Stimulated activated CD4-positive, alpha-beta T cell treated with anti-CD3 and anti-CD28 coated beads, Interleukin-2, amount 100 ng/mL, for 4 hours (primary cell): ENCODE results near the gene MRPL12.
"Not testable (repeated sequence)": the region's sequence is repeated elsewhere in the genome, so short reads cannot be mapped to it uniquely, and the experiment has no call there.

Experiments
- DNase-seq: peaks from one replicate; pipeline ENCODE4 v3.0.0-alpha.2; 2020; ENCODE audit warnings: low read depth

Gene MRPL12

DNA sequence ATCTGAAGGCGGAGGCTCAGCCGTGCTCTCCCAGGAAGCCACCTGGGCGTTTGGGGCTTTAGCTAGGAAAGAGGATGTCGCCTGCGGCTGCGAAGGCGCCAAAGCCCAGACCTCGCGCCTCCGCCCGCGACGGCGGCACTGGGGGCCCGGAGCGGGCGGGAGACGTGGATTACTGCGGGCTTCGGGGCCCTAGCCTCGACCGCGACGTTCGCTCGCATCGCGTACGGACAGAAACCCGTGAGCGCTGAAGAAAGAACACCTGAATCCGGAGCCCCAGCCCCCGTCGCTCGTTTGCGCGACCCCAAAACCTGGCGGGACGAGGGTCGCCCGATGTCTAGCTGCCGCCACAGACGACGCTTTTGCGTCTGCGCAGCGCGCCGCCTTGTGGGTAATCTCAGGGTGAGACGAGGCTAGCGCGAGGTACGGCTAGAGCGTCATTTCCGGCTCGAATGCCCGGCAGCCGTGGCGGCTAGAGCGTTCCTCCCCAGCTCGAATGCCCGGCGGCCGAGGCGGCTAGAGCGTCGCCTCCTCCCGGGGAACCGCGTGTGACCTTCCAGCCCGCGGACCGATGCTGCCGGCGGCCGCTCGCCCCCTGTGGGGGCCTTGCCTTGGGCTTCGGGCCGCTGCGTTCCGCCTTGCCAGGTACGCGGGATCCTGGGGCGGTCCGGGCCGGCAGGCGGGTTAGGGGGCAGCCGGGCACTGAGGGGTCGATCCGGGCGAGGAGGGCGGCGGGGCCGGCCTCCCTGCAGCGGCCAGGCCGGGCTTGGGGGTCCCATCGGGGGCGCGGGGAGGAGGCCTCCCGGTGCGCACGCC lies at the start of gene MRPL12:
Gene MRPL12 (plus strand): TSS at position 434 of the 813 bp plus-strand sequence. CDS start 135 bp downstream, at position 569.
- DNase-seq, result peak; percentile 82

DNA sequence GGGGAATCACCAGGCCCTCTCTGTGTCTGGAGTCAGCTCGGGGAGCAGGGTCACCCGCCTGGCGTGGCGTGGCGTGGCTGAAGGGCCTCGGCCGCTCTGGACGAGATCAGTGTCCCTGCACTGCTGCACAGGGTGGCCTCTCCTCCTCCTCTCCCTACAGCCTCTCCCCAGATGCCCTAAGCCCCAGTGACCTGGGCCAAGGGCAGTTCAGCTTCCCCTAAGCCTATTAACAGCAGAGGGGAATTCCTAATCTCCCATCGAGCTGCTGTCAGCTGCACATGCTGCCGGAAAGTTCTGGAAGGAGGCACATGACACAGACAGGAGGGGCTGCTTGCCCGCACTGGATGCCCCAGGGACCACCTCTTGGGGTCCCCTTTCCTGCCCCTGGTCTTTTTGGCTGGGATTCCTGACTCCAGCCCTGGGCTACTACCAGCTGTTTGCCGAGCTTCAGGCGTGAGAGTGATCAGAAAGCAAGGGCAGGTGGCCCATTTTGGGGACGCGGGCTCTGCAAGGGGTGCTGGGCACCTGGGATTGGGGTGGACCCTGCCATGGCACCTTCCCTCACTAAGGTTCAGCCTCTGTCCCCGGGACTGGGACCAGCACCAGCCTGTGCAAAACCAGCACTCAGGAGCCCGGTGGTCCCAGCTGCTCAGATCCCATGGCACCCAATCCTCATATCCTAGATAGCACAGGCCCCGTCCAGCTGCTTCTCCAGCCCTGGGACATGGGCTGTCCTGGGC lies 47.6 kb upstream of the MRPL12 start:
- no peak for DNase-seq

DNA sequence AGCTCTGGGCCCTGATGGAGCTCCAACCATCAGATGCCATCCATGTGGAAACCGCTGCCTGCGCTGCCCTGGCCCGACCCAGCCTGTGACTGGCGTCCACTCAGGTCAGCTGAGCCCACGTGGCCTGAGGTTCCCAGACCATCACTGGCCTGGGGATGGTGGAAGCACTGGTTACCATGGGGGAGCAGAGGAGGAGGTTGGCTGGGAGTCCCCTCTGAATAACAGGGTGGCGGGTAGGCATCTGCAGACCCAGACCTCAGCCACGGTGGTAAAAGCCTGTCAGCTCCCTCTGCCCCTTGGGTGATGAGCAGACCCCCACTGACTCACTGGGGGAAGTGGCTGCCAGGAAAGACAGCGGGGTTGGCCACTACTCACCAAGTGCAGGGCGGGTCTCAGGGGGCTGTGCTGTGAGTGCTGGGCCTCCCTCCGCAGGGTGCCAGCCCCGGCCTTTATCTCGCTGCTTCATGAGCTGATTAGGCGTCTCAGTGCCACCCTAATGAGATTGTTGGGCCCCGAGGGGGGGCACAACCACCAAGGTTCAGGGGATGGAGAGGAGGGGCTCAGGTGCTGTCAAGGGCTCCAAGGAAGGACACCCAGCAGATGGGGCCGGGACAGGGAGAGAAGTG lies 46.9 kb upstream of the MRPL12 start, which contains the start of gene PDE6G:
Gene PDE6G (minus strand): TSS at position 425 of the 626 bp plus-strand sequence. CDS start 3,237 bp downstream, outside the sequence.
- DNase-seq, result no peak

DNA sequence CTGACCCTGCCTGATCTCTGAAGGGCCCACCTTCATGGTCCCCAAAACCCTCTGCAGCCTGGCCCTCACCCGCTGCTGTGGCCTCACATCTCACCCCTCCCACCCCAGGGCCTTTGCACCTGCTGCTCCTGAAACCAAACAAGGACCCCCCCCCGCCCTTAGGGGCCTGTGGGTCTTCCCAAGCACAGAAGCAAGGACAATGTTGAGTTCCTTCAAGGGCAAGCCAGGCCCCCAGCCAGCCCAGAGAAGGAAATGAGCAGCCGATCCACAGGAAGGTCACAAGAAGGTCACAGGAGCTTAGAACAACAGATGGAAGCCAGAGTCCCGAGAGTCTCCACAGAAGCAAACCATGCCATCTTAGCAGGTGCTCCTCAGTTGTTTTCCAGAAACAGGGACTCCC lies 46.3 kb upstream of the MRPL12 start:
- no peak for DNase-seq

DNA sequence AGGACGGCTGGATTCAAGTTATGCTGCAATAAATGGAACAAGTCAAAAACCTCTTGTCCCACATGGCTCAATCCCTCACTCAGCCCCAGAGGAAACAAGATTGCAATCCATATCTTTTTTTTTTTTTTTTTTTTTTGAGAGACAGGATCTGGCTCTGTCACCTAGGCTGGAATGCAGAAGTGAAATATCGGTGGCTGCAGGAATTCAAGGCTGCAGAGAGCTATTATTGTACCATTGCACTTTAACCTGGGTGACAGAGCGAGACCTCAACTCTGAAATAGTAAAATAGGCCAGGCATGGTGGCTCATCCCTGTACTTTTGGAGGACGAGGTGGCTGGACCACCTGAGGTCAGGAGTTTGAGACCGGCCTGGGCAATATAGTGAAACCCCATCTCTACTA lies 44.1 kb upstream of the MRPL12 start:
- no peak for DNase-seq

DNA sequence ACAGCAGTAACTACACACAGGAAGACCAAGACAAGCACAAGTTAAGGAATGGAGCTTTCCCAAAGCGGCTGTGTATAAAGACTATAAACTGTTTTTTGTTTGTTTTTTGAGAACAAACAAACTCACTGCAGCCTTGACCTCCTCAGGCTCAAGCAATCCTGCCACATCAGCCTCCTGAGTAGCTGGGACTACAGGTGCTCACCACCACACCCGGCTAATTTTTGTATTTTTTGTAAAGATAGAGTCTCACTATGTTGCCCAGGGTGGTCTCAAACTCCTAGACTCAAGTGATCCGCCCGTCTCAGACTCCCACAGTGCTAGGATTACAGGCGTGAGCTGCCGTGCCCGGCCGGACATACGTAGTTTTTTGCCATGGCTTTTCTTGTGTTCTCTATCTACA lies 42.7 kb upstream of the MRPL12 start:
- no peak for DNase-seq

DNA sequence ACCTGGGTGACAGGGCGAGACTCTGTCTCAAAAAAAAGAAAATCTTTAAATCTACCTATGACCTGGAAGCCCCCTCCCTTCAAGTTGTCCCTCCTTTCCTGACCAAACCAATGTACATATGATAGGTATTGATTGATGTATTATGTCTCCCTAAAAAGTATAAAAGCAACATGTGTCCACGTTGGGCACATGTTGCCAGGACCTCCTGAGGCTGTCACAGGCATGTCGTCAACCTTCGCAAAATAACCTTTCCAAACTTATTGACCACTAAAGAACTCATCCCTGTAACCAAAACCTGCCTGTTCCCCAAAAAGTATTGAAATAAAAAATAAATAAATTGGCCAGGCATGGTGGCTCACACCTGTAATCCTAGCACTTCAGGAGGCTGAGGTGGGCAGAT lies 41.2 kb upstream of the MRPL12 start:
- DNase-seq, result no peak

DNA sequence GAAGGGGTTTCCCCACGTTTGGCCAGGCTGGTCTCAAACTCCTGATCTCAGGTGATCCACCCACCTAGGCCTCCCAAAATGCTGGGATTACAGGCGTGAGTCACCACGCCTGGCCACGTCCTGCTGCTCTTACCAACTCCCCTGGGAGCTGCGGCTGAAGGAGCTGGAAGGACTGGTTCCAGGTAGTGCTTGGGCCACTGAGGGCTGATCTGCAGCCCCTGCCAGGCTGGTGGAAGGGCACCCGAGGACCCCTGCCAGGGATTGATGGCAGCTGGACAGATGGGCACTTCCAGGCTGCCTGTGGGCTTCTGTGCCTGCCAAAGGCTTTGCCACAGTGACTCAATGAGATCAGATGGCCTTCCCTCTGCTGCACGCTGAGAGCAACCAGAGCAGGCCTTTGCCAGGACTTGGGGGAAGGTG lies 39.1 kb upstream of the MRPL12 start:
- DNase-seq, result no peak

DNA sequence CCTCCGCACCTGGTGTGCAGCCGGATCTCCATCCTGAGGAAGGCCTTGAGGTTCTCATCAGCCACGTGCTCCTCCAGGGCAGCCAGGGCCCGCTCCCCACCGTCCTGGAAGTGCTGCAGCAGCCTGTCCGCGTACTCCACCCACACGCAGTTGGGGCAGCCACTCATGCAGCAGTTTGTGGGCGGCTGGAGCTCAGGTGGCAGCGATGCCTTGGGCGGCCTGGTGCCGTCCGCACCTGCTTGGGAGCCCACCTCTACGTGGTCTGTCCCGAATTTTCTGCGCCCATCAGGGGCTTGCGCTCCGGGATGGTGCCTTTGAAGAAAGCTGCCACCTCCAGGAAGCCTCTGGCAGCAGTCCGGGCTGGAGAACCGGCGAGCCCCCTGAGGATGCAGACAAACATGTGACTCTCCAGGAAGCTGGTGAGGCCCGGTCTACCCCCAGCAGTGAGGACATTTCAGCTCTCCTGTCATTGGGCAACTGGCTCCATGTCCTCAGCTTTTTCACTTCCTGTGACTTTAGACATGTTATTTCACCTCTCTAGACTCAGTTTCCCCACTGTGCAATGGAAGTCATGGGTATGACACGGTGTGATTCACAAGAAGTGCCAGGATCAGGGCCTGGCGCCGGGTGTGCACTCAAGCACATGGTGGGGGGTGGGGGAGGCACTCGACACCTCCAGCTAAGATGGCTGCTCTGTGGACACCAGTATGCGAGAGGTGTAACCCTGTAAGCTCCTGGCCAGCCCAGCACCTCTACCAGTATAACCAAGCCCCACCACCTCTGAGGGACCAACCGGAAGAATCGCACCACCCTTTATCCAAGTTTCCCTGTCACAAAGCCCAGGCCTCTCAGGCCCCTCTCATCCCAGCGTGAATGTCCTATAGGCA lies 37.7 kb upstream of the MRPL12 start:
- peak; percentile 61 for DNase-seq

DNA sequence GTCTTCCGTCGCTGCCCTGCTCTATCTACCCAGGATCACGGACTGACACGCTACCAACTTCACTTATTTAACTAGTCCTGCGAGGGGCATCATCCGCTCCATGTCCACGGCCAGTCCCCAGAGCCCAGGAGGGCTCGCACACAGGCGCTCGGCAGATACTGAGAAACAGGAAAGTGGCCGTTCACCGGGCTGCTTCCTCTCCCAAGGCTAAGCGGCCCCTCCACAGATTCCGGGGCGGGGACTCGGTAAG lies 37.1 kb upstream of the MRPL12 start:
- DNase-seq, result no peak

DNA sequence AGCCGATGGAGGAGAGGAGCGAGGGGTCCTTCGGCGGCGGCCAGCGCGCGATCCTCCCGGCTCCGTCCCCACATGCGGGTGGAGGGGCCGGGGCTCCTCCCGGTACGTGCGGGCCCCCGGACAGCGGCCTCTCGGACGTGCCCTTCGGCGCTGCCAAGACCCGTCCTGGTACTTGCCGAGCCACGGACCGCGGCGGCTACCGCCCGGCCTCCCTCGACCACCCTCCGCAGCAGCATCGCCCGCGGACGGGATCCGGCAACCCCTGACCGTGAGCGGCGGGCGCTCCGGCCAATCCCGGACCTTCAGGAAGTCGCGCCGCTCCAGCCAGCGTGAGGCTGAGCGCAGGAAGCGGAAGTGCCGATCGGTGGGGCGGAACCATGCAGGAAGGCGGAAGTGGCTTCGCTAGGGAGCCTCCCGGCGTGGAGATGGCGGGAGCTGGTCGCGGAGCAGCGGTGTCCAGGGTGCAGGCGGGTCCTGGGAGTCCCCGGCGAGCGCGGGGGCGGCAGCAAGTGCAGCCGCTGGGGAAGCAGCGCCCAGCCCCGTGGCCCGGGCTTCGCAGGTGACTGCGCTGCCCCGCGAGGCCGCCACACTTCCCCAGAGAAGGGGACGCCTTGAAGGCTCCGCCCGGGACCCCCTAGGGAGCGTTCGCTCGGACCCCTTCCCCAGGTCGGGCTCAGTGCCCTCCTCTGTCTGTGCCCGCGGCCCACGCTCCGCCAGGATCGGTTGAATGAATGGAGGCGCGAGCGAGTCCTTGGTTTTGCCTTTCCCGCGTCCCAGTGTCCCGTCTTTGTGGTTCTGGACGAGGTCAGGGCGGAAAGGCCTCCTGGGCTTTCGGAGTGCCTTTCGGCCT lies 36.6 kb upstream of the MRPL12 start, which contains the start of the genes CCDC137 and OXLD1:
Gene CCDC137 (plus strand): TSS at position 396 of the 850 bp plus-strand sequence. CDS start 30 bp downstream, at position 426.
Gene OXLD1 (minus strand): TSS at position 264 of the 850 bp plus-strand sequence. CDS start 28 bp downstream, at position 236.
- DNase-seq, result peak; percentile 86

DNA sequence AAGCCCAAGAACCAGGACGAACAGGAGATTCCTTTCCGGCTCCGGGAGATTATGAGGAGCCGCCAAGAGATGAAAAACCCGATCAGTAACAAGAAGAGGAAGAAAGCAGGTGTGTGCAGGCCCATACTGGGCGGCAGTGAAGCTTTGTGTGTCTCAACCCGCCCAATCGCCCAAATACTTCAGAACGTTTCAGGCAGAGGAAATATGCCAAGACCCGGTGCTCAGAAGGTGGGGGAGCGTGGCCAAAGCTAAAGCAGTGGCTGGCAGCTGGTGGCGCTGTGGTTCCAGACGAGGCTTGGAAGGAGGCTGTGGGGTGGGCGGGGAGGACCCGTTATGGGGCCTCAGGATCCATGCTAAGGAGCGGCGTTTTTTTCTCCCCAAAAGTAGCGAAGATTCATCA lies 35.4 kb upstream of the MRPL12 start:
- no peak for DNase-seq

DNA sequence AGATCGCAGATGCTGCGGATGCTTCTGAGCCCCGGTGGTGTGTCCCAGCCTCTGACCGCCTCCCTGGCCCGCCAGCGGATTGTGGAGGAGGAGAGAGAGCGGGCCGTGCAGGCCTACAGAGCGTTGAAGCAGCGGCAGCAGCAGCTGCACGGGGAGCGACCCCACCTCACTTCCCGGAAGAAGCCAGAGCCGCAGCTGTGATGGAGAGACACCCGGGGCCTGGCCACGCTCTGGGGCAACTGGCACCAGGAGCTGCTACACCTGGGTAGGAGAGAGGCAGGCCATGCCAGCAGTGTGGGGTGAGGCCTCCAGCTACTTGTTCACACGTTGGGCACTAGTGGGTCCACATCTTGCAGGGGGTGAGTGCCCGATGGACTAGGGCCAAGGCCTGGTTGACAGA lies 30.7 kb upstream of the MRPL12 start:
- DNase-seq, result no peak

DNA sequence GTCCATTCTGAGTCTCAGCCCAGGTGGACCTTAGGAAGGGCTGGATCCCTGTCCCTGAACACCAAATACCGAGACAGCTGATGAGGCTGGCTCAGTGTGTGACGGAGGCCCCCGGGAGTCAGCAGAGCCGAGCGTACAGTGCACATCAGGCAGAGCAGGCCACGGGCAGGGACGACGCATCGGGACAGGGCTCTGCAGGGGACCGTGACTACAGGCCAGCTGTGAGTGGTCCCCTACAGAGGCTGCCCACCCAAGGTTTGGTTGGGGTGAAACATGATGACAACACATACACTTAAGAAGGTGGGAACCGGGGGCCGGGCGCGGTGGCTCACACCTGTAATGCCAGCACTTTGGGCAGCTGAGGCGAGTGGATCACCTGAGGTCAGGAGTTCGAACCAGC lies 30.2 kb upstream of the MRPL12 start:
- DNase-seq, result no peak

DNA sequence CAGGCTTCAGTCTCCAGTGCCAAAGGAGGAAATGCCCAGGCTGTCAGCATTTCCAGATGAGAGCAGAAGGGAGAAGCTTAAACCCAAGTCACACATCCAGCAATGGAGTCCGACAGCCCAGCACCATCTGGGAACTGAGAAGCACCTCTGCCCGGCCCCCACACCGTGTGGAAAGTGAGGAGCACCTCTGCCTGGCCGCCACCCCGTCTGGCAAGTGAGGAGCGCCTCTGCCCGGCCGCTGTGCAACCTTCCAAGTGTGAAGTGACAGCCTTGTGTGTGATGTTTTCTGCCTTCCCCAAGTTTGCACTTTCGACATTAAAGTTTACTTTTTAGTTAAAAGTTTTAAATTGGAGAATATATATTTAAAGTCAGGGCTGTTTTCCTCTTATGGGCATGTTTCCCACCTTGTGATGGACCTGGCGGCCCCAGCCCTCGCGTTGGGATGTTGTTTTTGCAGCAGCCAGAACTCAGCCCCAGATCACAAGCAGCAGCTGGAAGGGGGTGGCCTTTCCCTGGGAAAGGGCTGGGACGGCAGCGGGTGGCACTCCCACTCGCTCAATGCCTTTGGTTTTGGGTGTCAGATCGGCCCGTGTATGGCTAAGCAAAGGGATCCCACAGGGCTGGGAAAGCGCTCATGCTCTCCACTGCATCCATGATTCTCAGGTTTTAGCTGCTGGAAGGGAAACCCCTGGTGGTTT lies 29.5 kb upstream of the MRPL12 start:
- no peak for DNase-seq

DNA sequence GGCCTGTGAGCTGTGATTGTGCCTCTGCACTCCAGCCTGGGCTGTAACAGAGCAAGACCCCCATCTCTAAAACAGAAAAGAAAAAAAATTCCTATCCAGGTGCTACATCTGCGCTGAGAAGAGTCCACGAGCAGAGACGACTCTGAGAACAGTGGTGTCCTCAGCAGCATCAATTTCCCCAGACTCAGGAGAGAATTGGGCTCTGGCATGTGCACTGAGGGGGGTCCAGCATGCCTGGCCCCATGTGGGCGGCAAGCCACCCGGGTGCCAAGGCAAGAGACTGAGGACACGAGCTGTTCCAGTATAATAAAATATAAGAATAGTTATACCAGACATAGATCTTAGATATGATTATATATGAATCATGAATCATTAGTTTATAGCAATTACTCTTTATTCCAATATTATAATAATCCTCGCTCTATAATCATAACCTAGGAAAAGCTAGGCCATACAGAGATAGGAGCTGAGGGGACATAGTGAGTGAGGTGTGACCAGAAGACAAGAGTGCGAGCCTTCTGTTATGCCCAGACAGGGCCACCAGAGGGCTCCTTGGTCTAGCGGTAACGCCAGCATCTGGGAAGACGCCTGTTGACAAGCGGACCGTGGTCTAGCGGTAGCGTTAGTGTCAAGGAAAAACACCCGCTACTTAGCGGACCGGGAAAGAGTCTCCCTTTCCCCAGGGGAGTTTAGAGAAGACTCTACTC lies 27.5 kb upstream of the MRPL12 start:
- DNase-seq, result not testable (repeated sequence)

DNA sequence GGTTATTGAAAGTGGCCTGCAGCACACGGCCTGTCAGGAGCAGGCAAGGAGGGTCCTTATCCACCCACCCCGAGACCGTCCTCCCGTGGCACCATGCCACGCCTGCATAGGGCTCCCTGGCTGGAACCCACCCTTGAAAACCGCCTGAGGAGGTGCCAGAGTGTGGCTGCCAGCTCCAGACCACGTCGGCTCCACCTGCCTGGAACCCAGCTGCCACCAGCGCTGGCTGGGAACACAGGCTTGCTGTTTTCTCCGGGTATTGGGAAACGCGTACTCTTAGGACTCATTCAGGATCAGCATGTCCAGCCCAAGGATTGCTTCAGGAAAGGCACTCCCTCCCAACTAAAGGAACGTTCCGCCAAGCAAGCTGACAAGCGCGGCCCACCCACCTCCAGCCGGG lies 26.3 kb upstream of the MRPL12 start:
- no peak for DNase-seq

DNA sequence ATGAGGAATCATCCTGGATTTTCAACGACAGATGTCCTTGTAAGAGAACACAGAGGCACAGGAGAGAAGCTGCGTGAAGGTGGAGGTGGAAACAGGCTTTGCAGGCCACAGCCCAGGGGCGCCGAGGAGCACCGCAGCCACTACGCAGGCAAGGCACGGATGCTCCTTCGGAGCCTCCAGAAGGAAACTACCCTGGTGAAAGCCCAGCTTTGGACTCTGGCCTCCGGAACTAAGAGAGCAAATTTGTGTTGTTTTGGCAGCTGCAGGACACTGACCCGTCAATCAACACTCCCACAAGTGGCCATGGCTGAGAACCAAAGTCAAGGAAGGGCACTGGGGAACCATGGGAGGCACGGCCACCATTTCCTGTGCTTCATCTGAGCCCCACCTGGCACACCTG lies 23.0 kb upstream of the MRPL12 start:
- DNase-seq, result no peak

DNA sequence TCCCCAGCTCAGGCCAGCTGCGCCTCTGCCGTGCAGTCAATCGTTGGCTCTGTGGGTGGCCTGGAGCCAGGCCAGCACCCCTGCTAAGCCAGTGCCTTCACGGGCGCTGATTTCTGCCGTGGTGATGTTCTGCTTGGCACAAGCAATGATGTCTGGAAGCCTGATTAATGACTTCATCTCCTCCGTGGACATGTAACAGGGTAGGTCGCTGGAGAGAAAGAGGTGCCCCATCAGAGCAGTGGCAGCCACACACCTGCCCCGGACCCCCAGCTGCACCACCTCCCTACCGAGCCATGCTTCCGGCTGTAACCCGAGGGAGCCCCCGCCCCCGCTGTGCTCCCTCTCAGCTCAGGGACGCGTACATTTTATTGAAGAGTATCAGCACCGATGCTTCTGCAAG lies 21.5 kb upstream of the MRPL12 start:
- no peak for DNase-seq
